Neural crest cell (in vitro differentiated cells): Measurements from ENCODE around the gene PLSCR3. TPM values are rescaled to one million over a fixed set of nuclear protein-coding genes. Genes with fewer than 3 reads are reported as not detected.

Experiments
- DNase-seq: peaks from one replicate; pipeline ENCODE4 v3.0.0; 2021; ENCODE audit warnings: low read depth, mixed read lengths, low spot score
- H3K27ac Mint-ChIP-seq: one replicate; pipeline ENCODE4 v1.8.0; 2021; ENCODE audit warnings: mild to moderate bottlenecking, mixed read lengths; ENCODE audit not compliant: unreplicated experiment
- H3K27me3 Mint-ChIP-seq: 2 replicates; pipeline ENCODE4 v1.8.0; 2021; ENCODE audit warnings: low read depth, mild to moderate bottlenecking, mixed read lengths
- H3K36me3 Mint-ChIP-seq: 2 replicates; pipeline ENCODE4 v1.8.0; 2021; ENCODE audit warnings: low read depth, mild to moderate bottlenecking, mixed read lengths
- H3K4me1 Mint-ChIP-seq: 2 replicates; pipeline ENCODE4 v1.8.0; 2021; ENCODE audit warnings: mixed read lengths
- H3K4me3 Mint-ChIP-seq: one replicate; pipeline ENCODE4 v1.8.0; 2021; ENCODE audit warnings: mild to moderate bottlenecking, mixed read lengths
- H3K9me3 Mint-ChIP-seq: 2 replicates; pipeline ENCODE4 v1.8.0; 2021; ENCODE audit warnings: mixed read lengths
- CTCF ChIP-seq: fragments of 200-600 bp; sonication (generic); conservative IDR thresholded peaks from 2 replicates; pipeline ENCODE4 v1.5.0; 2021; ENCODE audit warnings: antibody characterized with exemption, mild to moderate bottlenecking
- total RNA-seq: library from RNA; stranded (reverse); gene quantifications from 2 replicates; pipeline ENCODE4 v1.2.1, GENCODE V29; 2021

Gene PLSCR3
- total RNA-seq, 1 donor from 2014 or later: 25.7 TPM

DNA sequence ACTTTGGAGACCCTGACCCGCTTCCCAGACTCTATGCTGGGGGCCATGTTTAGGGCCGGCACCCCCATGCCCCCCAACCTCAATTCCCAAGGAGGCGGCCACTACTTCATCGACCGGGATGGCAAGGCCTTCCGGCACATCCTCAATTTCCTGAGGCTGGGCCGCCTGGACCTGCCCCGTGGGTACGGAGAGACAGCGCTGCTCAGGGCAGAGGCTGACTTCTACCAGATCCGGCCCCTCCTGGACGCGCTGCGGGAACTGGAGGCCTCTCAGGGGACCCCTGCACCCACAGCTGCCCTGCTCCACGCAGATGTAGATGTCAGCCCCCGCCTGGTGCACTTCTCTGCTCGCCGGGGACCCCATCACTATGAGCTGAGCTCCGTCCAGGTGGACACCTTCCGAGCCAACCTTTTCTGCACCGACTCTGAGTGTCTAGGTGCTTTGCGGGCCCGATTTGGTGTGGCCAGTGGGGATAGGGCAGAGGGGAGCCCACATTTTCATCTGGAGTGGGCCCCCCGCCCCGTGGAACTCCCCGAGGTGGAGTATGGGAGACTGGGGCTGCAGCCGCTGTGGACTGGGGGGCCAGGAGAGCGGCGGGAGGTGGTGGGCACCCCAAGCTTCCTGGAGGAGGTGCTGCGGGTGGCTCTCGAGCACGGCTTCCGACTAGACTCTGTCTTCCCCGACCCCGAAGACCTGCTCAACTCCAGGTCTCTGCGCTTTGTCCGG lies 41.3 kb downstream of the PLSCR3 start:
- H3K36me3 Mint-ChIP-seq: no peaks in the 10 kb centered on the region
- no peak overlapping the region for H3K27ac Mint-ChIP-seq
- peak overlapping the region; percentile 85 for H3K4me3 Mint-ChIP-seq
- TF ChIP-seq CTCF: no peak
- DNase-seq: no peak
- no peaks in the 10 kb centered on the region for H3K27me3 Mint-ChIP-seq
- no peaks in the 10 kb centered on the region for H3K9me3 Mint-ChIP-seq
- H3K4me1 Mint-ChIP-seq: peaks cover 40% of the 10 kb centered on the region

- peaks cover 40% of the 10 kb centered on the region for H3K4me1 Mint-ChIP-seq
Measured at GRCh38 chr17:7352503-7352889, 41.8 kb downstream of the PLSCR3 start.

DNA sequence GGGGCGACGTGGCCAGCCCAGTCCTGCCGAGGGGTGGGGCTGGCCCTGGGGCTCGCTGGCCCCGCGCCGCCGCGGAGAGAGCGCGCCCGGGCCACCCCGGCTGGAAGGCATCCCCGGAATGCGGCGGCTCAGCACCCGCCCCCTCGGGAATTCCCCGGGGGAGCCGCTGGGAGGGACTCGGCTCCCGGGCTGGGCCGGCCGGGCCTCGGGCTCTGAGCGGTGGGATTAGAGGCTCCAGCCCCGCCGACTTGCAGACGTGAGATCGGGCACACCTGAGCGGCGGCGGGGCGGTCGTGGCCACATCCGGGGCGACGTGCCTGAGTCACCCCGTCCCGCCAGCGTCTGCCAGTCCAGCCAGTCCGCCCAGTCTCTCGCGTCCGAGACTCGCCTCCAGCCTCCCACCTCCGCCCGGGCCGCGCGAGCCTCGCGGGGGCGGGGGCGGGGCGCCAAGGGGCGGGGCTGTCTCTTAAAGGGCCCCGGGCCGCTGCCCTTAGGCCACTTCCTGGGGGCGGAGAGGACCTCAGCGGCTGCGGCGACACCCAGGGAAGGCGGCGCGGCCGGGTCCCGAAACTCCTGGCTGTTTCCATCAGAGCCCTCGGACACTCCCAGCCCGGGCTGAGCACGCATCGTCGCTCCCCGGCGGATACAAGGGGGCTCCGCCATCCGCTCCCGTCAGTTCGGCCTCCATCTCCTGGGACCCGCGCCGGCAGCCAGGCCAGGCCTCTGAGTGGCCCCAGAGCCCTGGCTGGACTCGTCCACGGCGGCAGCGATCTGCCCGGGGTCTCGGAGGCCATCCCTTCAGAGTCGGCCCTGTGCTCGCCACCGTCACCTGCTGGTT lies 42.4 kb downstream of the PLSCR3 start, which contains the start of gene KCTD11:
Gene KCTD11 (plus strand): TSS at position 498 of the 838 bp plus-strand sequence.
- peaks cover 40% of the 10 kb centered on the region for H3K4me1 Mint-ChIP-seq

More at GRCh38 chr17:7352503-7352889, 41.8 kb downstream of the PLSCR3 start:
- no peaks in the 10 kb centered on the region for H3K27me3 Mint-ChIP-seq
- no peaks in the 10 kb centered on the region for H3K9me3 Mint-ChIP-seq
- peak overlapping the region; percentile 71 for H3K27ac Mint-ChIP-seq
- DNase-seq: no peak
- TF ChIP-seq CTCF: peak; percentile 65
- peak overlapping the region; percentile 85 for H3K4me3 Mint-ChIP-seq
- no peaks in the 10 kb centered on the region for H3K36me3 Mint-ChIP-seq

GRCh38 chr17:7348478-7349242 lies 45.7 kb downstream of the PLSCR3 start:
- H3K4me3 Mint-ChIP-seq: peak overlapping the region; percentile 84

More for the DNA sequence above, 42.4 kb downstream of the PLSCR3 start, which contains the start of gene KCTD11:
- no peaks in the 10 kb centered on the region for H3K36me3 Mint-ChIP-seq
- no peak for TF ChIP-seq CTCF
- peak within 1 kb of the TSS; percentile 71 for H3K27ac Mint-ChIP-seq
- no peaks in the 10 kb centered on the region for H3K9me3 Mint-ChIP-seq
- H3K4me3 Mint-ChIP-seq: peak within 1 kb of the TSS; percentile 85
- H3K27me3 Mint-ChIP-seq: no peaks in the 10 kb centered on the region
- peak; percentile 69 for DNase-seq

More at GRCh38 chr17:7348478-7349242, 45.7 kb downstream of the PLSCR3 start:
- no peak for TF ChIP-seq CTCF
- H3K4me1 Mint-ChIP-seq: peaks cover 29% of the 10 kb centered on the region
- DNase-seq: no peak
- H3K27ac Mint-ChIP-seq: peak overlapping the region; percentile 92
- no peaks in the 10 kb centered on the region for H3K27me3 Mint-ChIP-seq
- no peaks in the 10 kb centered on the region for H3K36me3 Mint-ChIP-seq
- no peaks in the 10 kb centered on the region for H3K9me3 Mint-ChIP-seq
